Measurements from ENCODE around the gene ZSCAN12.

DNA sequence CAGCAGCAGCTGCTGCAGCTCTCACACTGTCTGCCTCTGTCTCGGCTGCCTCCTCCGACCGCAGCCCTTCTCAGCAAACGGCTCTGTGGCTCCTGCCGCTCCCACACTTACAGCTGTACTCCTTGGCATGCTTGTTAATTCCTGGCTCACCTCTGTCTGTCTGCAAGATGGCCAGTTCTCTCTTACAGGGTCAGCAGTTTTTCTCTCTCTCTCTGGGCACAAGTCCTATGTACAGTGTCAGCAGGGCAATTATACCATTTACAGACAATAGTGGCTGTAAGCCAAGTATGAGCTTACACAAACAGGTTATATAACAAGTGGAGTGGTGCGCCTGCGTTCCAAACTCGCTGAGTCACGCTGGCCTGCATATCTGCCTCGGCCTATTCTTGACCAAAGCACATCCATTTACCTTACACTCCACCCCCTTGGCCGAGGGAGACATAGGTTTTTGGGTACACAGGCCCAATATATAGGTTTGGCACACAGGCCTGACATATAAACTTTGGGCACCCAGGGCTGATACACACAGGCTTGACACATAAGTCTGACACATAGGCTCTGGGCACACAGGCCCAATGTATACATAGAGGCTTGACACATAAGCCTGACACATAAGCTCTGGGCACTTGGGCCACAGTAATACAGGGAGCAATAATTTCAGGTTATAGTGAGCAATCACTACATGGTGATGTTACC, 45.4 kb downstream of the ZSCAN12 start:
- TF ChIP-seq GATA2 (IDR thresholded peaks at IDR 0.05; ENCODE audit: low read depth, low read length) (no peak), GATA3 (IDR thresholded peaks at IDR 0.05; ENCODE audit: low read depth, low read length) (no peak)

Data from SH-SY5Y (cell line).